ENCODE results near the gene SLC6A3.
"Not testable (repeated sequence)": the region's sequence is repeated elsewhere in the genome, so short reads cannot be mapped to it uniquely, and the experiment has no call there.

SLC6A3 gene

GRCh38 chr5:1463326-1464095 lies 18.3 kb upstream of the SLC6A3 start:
- DNase-seq (ENCODE audit: low read depth) = no peak

- DNase-seq (ENCODE audit: low read depth) = no peak
These were observed 17.1 kb upstream of the SLC6A3 start for GRCh38 chr5:1462358-1462757.

DNA sequence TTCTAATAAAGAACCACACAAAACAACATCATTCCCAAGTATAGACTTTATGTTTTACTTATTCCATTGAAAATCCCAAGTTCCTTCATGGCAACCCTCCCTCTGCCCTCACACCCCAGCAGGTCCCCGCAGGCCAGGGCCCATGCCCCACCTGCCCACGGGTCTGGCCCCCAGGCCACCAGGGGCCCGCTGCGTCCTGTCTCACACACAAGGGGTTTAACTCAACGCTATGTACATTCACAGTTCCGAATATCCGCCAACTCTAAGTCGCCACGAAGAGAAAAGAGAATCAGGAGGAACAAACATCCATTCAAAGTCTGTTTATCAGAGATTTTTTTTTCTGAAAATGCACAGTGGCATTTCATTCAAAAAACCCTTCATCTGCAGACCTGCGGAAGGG lies 16.2 kb upstream of the SLC6A3 start:
- no peak for DNase-seq (ENCODE audit: low read depth)

DNA sequence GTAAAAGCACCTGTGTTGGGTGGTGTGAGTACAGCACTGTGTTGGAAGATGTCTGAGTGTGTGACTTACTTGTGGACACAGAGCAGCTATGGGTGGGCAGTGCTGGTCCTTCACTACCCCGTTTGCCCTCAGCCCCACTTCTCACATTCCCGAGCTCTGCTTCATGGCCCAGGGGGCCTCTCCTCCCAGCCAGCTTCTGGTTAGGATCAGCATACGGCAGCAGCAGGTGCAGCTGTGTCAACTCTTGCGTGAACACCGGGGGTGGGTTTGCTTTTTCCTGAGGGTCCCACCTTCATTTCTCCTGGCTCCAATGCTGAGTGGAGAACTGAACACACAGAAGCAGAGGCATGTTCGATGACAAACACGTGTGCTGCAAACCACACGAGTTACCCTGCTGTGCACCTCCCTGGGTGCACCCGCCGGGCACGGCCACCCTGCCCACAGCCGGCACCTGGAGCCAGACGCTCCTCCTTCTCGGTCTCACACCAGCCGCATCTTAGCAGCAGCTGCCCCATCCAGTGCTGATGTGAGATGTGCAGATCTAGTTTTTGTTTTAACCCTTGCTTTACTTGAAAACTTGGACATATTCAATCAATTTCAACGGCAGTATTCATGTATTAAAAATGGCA lies 14.9 kb upstream of the SLC6A3 start:
- no peak for DNase-seq (ENCODE audit: low read depth)

DNA sequence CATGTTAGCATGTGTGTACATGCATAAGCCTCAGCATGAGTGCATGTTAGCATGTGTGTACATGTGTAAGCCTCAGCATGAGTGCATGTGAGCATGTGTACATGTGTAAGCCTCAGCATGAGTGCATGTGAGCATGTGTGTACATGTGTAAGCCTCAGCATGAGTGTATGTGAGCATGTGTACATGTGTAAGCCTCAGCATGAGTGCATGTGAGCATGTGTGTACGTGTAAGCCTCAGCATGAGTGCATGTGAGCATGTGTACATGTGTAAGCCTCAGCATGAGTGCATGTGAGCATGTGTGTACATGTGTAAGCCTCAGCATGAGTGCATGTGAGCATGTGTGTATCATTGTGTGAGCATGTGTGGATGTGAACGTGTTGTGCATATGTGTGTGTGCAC lies 14.2 kb upstream of the SLC6A3 start:
- DNase-seq (ENCODE audit: low read depth) = not testable (repeated sequence)

- not testable (repeated sequence) for DNase-seq (ENCODE audit: low read depth)
These were observed 11.1 kb upstream of the SLC6A3 start for GRCh38 chr5:1456110-1456881.

- DNase-seq (ENCODE audit: low read depth) = no peak
These were observed 8.4 kb upstream of the SLC6A3 start for GRCh38 chr5:1453613-1454012.

GRCh38 chr5:1449081-1449630 lies 3.9 kb upstream of the SLC6A3 start:
- DNase-seq (ENCODE audit: low read depth) = no peak

DNA sequence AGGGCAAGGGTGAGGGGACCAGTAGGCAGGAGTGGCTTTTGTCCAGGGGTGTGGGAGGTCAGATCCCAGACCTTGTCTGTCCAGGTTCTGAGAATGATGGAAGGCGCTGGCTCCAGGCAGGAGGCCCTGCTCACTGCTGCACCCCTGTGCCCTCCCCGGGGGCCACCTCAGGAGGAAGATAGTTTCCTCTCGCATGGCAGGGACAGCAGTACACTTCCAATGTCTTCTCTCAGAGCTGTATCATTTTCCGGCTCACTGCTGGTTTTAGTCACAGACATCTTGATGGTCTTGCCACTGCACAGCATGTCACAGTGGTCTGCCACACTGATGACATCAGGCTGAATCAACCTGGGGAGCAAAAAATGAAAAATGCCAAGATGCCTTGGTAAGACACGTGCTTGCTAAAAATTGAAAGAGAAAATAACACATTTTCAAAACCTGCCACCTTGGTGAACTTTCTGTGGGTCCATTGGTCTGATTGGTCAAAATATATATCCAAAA lies 3.3 kb upstream of the SLC6A3 start:
- DNase-seq (ENCODE audit: low read depth) = no peak

DNA sequence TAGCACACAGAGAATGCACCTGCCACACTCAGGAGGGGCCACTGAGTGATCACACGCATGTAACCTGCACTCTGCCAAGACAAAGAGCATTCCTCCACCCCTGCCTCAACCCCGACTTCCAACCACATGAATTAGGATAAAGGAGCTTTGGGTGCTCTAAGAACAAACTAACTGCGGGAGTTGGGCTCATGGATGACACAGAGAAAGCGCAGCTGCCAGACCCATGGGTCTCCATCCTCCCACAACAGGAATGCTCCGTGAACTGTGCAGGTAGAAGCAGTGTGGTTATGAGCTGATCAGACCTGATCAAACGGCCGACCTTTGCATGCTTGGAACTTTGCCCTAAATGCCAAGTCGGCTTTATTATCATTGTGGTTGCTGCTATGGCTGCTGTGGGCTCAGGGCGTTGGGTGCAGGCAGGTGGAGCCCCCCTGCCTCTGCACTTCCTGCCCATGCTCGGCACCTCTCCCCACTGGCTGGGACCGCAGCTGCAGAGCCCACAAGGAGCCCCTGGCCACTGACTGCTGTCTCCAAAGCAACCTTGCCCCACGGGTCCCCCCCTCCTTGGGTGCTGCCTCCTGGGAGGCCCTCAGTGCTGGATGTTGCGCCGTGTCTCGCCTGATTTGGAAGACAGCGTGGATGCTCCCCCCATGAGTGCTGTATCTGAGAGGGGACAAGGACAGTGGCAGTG lies 2.6 kb upstream of the SLC6A3 start:
- DNase-seq (ENCODE audit: low read depth) = no peak

GRCh38 chr5:1446602-1447343 lies 1.5 kb upstream of the SLC6A3 start:
- DNase-seq (ENCODE audit: low read depth) = no peak

DNA sequence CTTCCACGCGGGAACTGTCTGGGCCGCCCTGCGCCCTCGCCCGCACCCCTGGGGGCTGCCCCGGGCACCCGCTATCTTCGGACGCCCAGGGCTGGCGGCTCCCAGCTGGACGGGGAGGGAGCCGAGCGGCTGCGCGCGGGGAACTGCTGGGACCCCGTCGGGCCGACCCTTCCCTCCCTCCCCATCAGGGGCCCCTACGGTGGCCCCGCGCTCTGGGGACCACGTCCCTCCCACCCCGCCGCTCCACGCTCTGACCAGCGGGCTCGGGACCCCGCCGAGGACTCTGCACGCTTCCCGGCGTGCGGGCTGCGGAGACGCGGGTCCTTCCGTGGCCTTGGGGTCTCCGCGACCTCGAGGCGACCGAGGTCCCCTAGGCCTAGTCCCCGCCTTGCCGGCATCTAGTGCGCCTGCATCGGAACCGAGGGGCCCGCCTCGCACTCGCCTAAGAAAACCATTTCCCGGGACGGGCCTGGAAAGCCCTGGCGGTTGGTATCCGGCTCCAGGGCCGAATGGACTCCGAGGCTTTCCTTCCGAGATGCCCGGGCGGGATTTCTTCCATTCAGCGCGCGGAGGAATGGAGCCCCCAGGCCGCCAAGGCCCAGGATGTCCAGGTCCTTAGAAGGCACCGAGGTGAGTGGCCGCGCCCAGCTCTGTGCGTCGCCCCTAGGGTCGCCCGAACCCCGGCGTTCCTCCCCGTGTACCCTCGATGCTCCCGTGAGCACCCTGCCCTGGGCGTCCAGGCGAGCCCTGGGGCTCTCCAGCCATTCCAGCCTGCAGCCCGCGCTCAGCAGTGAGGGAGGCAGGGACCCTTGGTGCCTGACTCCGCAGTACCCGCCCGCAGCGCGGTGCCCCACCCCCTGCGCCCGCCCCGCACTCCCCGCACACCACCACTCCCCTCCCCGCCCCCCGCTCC lies 705 bp upstream of the SLC6A3 start:
- no peak for DNase-seq (ENCODE audit: low read depth)

GRCh38 chr5:1444361-1445189 lies 665 bp downstream of the SLC6A3 start:
- DNase-seq (ENCODE audit: low read depth) = no peak

GRCh38 chr5:1443991-1444360 lies 1.3 kb downstream of the SLC6A3 start:
- DNase-seq (ENCODE audit: low read depth) = no peak

DNA sequence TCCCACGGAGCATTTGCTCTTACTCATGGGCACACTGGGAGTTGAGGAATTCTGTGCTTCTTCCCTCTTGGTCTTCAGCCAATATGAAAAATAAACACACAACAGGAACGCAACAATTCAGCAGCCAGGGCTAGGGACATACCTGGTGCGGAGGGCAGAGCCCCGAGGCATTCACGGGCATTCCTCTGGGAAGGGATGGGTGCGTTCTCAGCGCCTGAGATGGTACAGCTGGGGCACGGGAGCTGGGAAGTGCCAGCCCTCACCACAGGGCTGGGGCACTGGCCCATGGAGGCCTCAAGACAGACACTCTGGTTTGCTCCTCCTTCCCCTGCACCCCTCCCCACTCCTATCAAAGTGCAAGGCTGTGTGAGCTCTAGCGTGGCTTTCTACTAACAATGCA lies 2.1 kb downstream of the SLC6A3 start:
- DNase-seq (ENCODE audit: low read depth) = no peak

DNA sequence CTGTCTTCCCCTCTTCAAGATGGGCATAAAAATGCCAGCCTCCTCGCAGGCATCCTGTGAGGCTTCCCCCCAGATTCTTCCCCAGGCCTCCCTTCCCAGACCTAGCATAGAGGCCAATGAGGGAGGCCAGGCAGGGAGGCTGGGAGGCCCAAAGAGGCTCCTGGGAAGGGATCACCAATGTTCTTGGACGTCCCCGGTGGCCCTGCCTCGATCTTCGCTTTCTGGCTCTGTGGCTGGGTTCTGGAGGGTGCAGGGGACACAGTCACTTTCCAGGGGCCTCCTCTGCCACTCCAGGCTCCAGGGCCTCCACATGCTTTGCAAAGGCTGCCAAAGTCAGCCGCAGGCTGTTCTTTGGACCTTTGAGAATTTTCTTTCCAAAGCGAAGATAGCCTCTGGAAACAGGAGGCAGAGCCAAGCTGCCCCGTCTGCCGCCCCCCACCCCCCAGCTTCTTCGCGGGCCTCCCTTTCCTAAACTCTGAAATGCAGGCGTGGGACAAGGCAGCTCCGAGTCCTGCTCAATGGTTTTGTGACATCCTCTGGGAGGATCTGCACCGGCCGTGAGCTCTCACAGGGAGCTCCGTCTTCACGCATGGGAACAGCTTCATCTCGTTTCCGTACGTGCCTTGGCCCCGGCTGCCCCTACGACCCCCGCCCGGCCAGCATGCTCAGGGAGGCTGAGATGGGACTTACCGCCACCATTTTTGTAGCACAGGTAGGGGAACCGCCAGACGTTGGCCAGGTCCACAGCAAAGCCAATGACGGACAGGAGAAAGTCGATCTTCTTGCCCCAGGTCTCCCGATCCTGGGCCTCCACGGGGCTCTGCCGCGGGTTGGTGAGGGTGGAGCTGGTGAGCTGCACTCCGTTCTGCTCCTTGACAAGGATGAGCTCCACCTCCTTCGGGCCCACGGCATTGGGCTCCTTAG lies 2.8 kb downstream of the SLC6A3 start:
- DNase-seq (ENCODE audit: low read depth) = no peak

GRCh38 chr5:1441166-1441865 lies 3.9 kb downstream of the SLC6A3 start:
- DNase-seq (ENCODE audit: low read depth) = no peak

DNA sequence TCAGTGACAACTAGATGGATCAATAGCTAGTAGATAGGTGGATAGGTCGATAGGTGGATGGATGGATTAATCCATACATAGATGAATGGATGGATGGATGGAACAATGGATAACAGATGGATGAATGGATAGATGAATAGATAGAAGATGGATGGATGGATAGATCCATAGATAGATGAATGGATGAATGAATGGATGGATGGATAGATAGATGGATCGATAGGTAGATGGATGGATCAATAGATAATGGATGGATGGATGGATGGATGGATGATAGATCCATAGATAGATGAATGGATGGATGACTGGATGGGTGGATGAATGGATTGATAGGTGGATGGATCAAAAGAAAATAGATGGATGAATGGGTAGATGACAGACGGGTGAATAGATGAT lies 5.1 kb downstream of the SLC6A3 start:
- no peak for DNase-seq (ENCODE audit: low read depth)

All from GM04503 (cell line).